Neuron (in vitro differentiated cells): ENCODE data around the gene KIAA1671.
"Not testable (repeated sequence)": the region's sequence is repeated elsewhere in the genome, so short reads cannot be mapped to it uniquely, and the experiment has no call there.

Experiments
- H2AFZ ChIP-seq: one replicate; pipeline ENCODE4 v1.6.1; 2013; ENCODE audit warnings: low read depth, mild to moderate bottlenecking, inconsistent platforms, low read length, moderate library complexity
- H3K27me3 ChIP-seq: one replicate; pipeline ENCODE4 v1.6.1; 2013; ENCODE audit warnings: low read length; ENCODE audit not compliant: insufficient read depth
- H3K36me3 ChIP-seq: one replicate; pipeline ENCODE4 v1.6.1; 2013; ENCODE audit warnings: low read length; ENCODE audit not compliant: insufficient read depth
- H3K4me1 ChIP-seq: one replicate; pipeline ENCODE4 v1.6.1; 2013; ENCODE audit warnings: low read length; ENCODE audit not compliant: insufficient read depth
- H3K4me3 ChIP-seq: 2 replicates; pipeline ENCODE4 v1.5.1; 2013; ENCODE audit warnings: mild to moderate bottlenecking, low read length, moderate library complexity
- H3K9me3 ChIP-seq: one replicate; pipeline ENCODE4 v1.6.1; 2013; ENCODE audit warnings: low read length

The KIAA1671 gene

DNA sequence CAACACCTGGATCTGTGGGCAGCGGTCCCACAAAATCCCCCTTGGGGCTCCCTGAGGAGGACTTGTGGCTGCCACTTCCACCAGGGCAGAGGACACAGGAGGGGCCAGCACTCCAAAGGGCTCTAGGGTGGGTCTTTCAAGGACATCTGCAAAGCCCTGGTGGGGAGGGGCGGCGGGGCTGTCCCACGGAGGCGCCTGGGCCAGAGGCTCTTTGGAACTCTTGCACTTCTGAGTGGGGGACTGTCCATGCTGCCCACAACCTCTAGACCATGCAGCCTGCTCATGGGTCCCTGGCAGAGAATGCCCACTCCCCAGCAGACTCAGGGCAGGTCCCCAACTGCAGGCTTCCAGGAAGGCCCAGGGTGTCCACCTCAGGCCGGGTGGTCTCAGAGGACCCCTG lies 225.8 kb downstream of the KIAA1671 start:
- H3K9me3 ChIP-seq, H2AFZ ChIP-seq, H3K27me3 ChIP-seq, H3K4me3 ChIP-seq, H3K4me1 ChIP-seq: not testable (repeated sequence)
- peaks cover 21% of the 10 kb centered on the region for H3K36me3 ChIP-seq

DNA sequence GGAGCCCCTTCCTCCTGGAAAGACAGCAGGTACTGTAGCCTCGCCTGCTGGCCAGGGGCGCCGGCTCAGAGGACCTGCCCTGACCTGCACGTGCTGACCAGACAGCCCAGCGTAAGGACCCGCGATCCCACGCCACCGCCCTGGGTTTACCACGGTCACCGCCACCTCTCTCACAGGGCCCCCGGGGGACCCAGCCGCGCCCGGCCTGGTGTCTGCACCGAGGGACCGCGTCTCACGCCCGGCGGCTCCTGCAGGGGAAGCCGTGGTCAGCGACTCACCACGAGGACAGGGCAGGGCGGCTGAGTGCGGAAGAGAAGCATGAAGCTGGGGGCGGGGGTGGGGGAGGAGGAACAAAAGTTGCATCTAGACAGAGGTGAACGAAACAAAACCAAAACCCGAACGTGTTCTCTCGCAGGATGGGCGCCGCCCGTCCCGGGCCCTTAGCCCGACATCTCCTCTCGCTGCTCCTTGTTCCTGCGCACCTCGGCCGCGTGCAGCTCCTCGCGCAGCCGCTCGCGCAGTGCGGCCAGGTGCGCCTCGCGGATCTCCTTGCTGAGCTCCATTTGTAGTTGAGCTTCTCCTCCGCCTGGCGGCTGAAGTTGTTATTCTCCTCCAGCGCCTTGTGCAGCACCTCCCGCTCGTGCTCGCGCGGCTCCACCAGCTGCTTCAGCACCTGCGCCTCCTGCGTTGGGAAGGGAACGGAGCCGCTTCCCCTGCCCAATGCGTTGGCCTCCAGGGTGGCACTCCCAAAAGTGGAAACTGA lies 226.5 kb downstream of the KIAA1671 start:
- H3K27me3 ChIP-seq, H3K9me3 ChIP-seq, H3K4me1 ChIP-seq, H3K4me3 ChIP-seq, H2AFZ ChIP-seq: not testable (repeated sequence)
- peaks cover 21% of the 10 kb centered on the region for H3K36me3 ChIP-seq

GRCh38 chr22:25182131-25183110 lies 229.9 kb downstream of the KIAA1671 start:
- Histone ChIP-seq H2AFZ (no peak overlapping the region), H3K9me3 (peaks cover 4% of the 10 kb centered on the region), H3K36me3 (peaks cover 25% of the 10 kb centered on the region), H3K4me3 (no peak overlapping the region), H3K4me1 (no peaks in the 10 kb centered on the region), H3K27me3 (no peaks in the 10 kb centered on the region)

DNA sequence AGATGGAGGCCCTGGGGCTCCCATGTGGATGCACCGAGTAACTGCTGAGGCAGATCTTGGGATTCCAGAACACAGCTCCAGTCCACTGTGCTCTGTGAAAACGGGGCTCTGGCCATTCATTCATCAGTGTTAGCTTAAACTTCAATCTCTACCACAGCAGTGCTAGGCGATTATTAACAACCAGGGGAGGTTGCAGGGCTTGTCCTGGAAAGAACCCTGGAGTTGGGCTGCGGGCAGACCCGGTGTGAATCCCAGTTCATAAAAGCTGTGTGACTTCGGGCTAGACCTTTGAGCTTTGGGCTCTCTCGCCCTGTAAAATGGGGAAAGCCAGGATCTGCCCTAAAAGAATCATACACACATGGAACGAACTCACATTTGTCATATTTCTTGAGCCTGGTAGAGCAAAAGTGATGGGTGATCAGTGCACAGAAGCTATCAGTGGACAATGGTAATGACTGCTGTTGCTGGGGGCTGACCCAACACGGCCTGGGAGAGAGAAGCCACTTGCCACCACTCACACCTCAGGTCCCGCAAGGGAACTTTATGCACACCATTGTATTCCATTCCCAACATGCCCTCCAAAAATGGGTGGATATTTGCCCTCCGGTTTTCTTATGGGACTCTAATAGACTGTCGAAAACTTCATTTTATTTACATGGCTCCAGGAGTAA lies 231.6 kb downstream of the KIAA1671 start:
- peaks cover 25% of the 10 kb centered on the region for H3K36me3 ChIP-seq
- H3K4me1 ChIP-seq = no peaks in the 10 kb centered on the region
- H2AFZ ChIP-seq = no peak overlapping the region
- no peak overlapping the region for H3K4me3 ChIP-seq
- peaks cover 4% of the 10 kb centered on the region for H3K9me3 ChIP-seq
- H3K27me3 ChIP-seq = no peaks in the 10 kb centered on the region

DNA sequence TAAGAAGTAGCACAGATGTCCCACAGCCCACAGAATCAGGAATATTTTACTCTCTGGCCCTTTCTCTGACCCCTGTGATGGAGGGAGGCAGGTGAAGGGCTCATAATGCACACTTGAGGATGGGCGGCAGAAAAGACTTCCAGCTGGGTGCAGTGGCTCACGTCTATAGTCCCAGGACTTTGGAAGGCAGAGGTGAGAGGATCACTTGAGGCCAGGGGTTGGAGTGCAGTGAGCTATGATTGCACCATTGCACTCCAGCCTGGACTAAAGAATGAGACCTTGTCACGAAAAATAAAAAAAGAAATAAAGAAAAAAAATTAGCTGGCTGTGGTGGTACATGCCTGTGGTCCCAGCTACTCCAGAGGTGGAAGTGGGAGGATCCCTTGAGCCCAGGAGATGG lies 233.6 kb downstream of the KIAA1671 start:
- Histone ChIP-seq H2AFZ (no peak overlapping the region), H3K4me3 (no peak overlapping the region), H3K4me1 (no peaks in the 10 kb centered on the region)

DNA sequence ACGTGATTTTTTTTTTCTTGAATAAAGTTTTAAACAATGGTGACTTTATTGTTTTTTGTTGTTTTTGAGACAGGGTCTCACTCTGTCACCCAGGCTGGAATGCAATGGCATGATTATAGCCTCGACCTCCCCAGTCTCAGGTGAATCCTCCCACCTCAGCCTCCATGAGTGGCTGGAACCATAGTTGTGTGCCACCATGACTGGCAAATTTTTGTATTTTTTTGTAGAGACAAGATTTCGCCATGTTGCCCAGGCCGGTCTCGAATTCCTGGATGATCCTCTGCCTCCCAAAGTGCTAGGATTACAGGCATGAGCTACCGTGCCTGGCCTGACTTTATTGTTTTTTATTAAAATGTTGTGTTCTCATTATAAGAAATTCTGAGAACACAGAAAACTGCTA lies 235.0 kb downstream of the KIAA1671 start:
- Histone ChIP-seq H3K9me3 (no peaks in the 10 kb centered on the region), H2AFZ (no peak overlapping the region), H3K27me3 (no peaks in the 10 kb centered on the region), H3K4me1 (no peaks in the 10 kb centered on the region), H3K4me3 (no peak overlapping the region), H3K36me3 (peaks cover 22% of the 10 kb centered on the region)

More for the DNA sequence above, 233.6 kb downstream of the KIAA1671 start:
- no peaks in the 10 kb centered on the region for H3K27me3 ChIP-seq
- H3K9me3 ChIP-seq = no peaks in the 10 kb centered on the region
- H3K36me3 ChIP-seq = peaks cover 21% of the 10 kb centered on the region

DNA sequence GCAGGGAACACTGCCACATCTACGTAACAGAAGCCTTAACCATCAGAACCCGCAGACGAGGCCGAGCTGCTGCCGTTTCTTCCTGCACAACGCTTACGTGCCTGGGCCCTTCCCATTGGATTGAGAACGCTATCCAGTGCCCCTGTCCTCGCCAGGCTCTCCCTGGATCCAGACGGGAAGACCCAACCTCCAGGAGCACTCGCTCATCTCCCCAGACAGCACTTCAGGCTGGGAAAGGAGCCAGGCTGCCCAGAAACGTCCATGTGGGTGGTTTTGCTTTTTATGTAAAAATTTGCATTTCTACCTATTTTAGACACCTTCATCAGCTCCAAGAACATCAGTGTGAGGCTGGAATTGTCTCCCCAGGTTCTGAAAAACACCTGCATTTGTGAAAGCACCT lies 239.9 kb downstream of the KIAA1671 start:
- Histone ChIP-seq H3K36me3 (peaks cover 2% of the 10 kb centered on the region), H3K27me3 (no peaks in the 10 kb centered on the region), H3K4me1 (peaks cover 6% of the 10 kb centered on the region), H2AFZ (no peak overlapping the region), H3K9me3 (no peaks in the 10 kb centered on the region), H3K4me3 (no peak overlapping the region)

GRCh38 chr22:25193130-25193529 lies 240.6 kb downstream of the KIAA1671 start:
- Histone ChIP-seq H3K4me3 (no peak overlapping the region), H3K4me1 (peaks cover 10% of the 10 kb centered on the region), H3K27me3 (no peaks in the 10 kb centered on the region), H3K36me3 (peaks cover 2% of the 10 kb centered on the region), H2AFZ (no peak overlapping the region), H3K9me3 (no peaks in the 10 kb centered on the region)

DNA sequence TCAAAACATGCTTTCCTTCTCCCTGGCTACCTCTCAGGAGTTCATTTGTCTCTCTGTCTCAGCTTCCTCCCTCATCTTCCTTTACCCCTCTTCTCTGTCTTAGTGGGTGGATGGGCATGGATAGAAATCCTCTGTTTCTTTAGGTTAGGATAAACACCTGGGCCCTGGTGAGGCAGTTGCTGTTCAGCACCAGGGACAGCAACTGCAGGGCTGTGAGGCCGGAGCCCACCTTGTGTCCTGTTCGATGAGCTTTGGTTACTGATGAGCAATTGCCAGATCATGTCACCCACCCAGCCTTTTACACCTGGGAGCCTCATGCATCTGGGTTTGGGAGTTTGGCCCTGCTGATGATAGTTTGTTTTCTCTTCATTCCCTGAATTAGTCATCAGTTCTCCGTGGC lies 241.0 kb downstream of the KIAA1671 start:
- Histone ChIP-seq H3K4me1 (peaks cover 10% of the 10 kb centered on the region), H3K9me3 (no peaks in the 10 kb centered on the region), H3K4me3 (no peak overlapping the region), H3K27me3 (no peaks in the 10 kb centered on the region), H3K36me3 (peaks cover 2% of the 10 kb centered on the region), H2AFZ (no peak overlapping the region)

DNA sequence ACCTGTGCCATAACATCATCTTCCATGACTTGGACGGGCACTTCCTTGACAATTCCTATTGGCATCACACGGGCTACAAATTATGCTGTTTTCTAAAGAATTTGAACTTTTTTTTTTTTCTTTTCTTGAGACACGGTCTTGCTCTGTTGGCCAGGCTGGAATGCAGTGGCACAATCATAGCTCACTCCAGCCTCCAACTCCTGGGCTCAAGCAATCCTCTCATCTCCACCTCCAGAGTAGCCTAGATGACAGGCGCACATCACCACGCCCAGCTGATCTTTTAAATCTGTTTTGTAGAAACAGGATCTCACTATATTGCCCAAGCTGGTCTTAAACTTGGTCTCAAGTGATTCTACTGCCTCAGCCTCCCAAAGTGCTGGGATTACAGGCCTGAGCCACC lies 243.8 kb downstream of the KIAA1671 start:
- no peaks in the 10 kb centered on the region for H3K9me3 ChIP-seq
- no peaks in the 10 kb centered on the region for H3K27me3 ChIP-seq
- H3K36me3 ChIP-seq = peaks cover 2% of the 10 kb centered on the region
- H3K4me3 ChIP-seq = no peak overlapping the region
- H3K4me1 ChIP-seq = peaks cover 20% of the 10 kb centered on the region
- no peak overlapping the region for H2AFZ ChIP-seq

- no peaks in the 10 kb centered on the region for H3K27me3 ChIP-seq
- H2AFZ ChIP-seq = no peak overlapping the region
- no peaks in the 10 kb centered on the region for H3K36me3 ChIP-seq
- H3K4me1 ChIP-seq = peaks cover 20% of the 10 kb centered on the region
- no peaks in the 10 kb centered on the region for H3K9me3 ChIP-seq
- H3K4me3 ChIP-seq = no peak overlapping the region
Measured at GRCh38 chr22:25197340-25197739, 244.8 kb downstream of the KIAA1671 start.

DNA sequence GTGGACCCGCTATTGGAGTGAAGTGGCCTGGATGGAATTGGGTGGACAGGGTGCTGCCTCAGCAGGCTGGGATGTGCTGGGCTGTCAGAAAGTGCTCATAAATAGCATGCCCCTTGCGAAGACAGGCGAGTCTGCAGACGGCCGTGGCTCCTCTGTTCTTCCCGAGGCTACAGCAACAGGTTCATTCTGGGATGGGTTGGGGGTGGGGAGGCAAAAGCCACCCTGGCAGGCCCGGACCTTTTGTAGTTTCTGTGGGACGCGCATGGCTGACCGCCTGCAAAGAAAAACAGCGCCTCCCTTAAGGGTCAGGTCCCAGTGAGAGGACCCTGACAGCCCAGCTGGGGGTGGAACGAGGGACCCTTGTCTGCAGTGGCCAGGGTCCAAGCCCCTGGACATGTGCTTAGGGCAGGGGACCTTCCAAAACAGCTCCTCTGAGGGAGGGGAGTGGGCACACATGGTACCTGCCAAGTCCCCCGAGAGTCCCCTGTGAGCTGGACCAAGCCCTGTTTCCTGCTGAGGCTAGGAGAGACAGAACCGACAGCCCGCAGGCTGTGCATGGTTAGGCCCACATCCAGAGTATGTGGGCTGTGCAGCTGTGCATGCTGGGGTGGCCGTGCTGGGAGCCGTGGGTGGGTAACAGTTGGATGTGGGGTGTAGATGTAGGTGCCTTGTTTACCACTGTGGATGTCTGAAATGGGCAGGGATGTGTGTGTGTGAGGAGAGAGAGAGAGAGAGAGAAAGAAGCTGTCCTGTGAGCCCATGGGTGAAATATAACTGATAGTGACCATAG lies 247.4 kb downstream of the KIAA1671 start, which contains the start of gene CRYBB3:
Gene CRYBB3, plus strand, starts transcription at position 128 of the 790 bp plus-strand sequence. CDS start 1,539 bp downstream, outside the sequence.
- Histone ChIP-seq H3K4me1 (peaks cover 20% of the 10 kb centered on the region), H3K4me3 (no peak within 1 kb of the TSS), H3K27me3 (no peaks in the 10 kb centered on the region), H2AFZ (no peak within 1 kb of the TSS), H3K9me3 (no peaks in the 10 kb centered on the region), H3K36me3 (no peaks in the 10 kb centered on the region)
